GM10248 (cell line): ENCODE measurements around the gene HOXB5.

Source experiments
- CTCF ChIA-PET: fragments of 300-600 bp; sonication (Branson Sonifier 250); formaldehyde crosslinking; extraction: SDS; loops from one replicate; lab custom pipeline; 2021; ENCODE audit warnings: antibody characterized with exemption; lab: Yijun Ruan, JAX
- POLR2A ChIA-PET: fragments of 350-650 bp; sonication (Branson Sonifier 250); formaldehyde crosslinking; extraction: SDS; loops from one replicate; lab custom pipeline; 2020; ENCODE audit warnings: antibody characterized with exemption; lab: Yijun Ruan, JAX
- DNase-seq: peaks from one replicate; pipeline ENCODE4 v3.0.0; 2012; ENCODE audit errors: extremely low spot score
- TF ChIP-seq, protein P1 (sequence below): IDR thresholded peaks from 2 replicates; pipeline ENCODE4 v1.5.1; 2012; ENCODE audit warnings: mild to moderate bottlenecking, low read depth; ENCODE audit errors: extremely low read depth, missing control alignments, control extremely low read depth

HOXB5 gene

DNA sequence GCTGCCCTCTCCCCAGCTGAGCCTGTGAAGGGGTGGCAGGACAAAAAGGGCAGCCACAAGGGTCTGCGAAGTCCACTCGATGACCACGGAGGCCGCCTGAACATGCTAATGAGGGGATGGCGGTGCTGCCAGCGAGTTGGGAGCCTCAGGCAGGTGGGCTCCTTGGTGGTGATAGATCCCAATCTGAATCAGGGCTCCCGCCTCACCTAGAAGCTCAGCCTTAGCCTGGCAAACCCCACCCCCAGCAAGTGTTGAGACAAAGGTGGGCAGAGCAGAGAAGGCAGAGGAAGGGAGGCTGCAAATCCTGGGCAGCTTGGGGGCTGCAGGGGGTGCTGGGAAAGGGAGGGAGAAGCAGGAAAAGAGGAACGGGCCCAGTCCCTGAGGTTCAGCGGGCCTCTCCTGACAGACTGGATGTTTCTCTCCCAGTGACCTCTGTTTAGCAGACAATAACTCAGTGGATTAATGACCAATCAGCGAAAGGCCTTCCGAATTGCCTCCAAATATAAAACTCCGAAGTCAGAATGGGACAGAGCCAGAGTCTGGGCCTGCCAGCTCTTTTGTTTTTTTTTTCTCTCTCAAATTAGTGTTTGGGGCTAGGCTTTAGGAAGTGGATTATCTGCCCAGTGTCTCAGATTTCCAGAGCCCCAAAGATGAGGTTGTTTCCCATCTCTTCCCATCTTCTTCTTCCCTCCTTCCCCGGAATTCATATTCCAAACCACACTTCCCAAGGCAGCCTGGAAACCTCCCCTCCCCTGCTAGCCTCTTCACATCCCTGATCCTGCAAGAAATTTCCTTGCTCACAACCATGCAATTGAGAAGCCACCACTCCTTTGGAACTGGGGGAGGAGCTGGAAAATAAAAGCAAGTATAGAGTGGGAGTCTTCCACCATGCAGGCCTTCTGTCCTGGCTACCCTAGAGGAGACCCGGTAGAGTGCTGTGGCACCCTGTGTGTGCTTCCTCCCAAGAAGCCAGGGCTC, 33.5 kb downstream of the HOXB5 start:
- CTCF ChIA-PET: interaction anchor here (1.1 kb wide), 1 partner anchor 303 kb away, joined by 3 read pairs; no protein-coding TSS in a partner anchor
- TF ChIP-seq, protein P1, sequence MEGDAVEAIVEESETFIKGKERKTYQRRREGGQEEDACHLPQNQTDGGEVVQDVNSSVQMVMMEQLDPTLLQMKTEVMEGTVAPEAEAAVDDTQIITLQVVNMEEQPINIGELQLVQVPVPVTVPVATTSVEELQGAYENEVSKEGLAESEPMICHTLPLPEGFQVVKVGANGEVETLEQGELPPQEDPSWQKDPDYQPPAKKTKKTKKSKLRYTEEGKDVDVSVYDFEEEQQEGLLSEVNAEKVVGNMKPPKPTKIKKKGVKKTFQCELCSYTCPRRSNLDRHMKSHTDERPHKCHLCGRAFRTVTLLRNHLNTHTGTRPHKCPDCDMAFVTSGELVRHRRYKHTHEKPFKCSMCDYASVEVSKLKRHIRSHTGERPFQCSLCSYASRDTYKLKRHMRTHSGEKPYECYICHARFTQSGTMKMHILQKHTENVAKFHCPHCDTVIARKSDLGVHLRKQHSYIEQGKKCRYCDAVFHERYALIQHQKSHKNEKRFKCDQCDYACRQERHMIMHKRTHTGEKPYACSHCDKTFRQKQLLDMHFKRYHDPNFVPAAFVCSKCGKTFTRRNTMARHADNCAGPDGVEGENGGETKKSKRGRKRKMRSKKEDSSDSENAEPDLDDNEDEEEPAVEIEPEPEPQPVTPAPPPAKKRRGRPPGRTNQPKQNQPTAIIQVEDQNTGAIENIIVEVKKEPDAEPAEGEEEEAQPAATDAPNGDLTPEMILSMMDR: no peak
- no peak for DNase-seq
- POLR2A ChIA-PET: no interaction called here

GRCh38 chr17:48559122-48559839, 34.3 kb downstream of the HOXB5 start:
- CTCF ChIA-PET: interaction anchor here (1.1 kb wide), 1 partner anchor 302 kb away, joined by 3 read pairs; no protein-coding TSS in a partner anchor
- no peak for DNase-seq
- TF ChIP-seq, protein P1: no peak
- POLR2A ChIA-PET: no interaction called here

DNA sequence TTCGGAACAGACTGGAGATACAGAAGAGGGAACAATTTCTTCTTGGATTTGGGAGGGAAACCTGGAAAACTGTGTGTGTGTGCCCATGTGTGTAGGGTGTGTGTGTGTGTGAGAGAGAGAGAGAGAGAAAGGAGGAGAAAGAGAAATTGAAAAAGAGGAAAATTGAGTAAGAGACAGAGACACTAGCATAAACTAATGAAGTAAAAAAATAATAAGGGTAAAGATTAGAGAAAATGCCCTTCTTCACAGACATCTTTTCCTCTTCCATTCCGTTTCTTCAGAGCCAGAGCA, 34.8 kb downstream of the HOXB5 start:
- TF ChIP-seq, protein P1: no peak
- CTCF ChIA-PET: no interaction called here

GRCh38 chr17:48558057-48558830, 35.3 kb downstream of the HOXB5 start:
- DNase-seq: no peak
- ChIA-PET CTCF (interaction anchor here (1.4 kb wide), 1 partner anchor 8 kb away, joined by 3 read pairs; no protein-coding TSS in a partner anchor), POLR2A (no interaction called here)
- TF ChIP-seq, protein P1: no peak

More for the DNA sequence above, 34.8 kb downstream of the HOXB5 start:
- POLR2A ChIA-PET: no interaction called here
- no peak for DNase-seq

DNA sequence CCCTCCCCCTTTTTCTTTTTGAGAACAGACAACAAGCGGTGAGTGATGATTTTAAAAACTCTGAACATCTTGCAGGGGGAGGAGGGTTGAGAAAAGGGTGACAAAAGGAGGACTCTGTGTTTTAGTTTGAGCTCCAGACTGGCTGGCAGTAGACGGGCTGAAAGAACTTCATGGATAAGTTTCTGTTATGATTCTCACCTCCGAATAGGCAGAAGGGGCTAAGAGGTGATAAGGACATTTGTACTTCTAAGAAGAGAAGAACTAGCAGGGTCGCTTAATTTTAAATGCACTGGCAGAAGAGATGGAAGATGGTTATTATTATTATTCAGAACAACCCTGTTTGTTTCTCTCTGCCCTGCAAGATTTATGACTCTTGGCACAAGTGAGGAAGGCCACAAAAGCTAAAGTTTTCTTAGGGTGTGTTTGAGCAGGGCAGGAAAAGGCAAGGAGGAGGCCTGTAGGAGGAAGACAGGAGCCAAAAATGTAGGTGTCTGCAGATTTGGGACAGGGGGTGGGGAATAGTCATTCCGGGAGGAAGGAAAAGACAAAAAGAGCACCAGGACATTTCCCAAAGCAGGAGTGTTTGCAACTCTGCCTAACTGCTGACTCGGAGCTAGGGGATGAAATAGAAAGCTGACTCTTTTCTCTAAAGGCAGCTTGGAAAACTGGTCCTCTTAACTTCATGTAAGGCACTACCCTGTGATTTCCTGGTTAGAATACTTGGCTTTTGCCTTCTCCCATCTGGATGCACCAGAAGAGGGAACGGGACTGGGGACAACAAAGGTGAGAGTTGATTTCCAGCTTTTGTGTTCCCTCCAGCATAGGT, 36.8 kb downstream of the HOXB5 start:
- TF ChIP-seq, protein P1: no peak
- CTCF ChIA-PET: interaction anchor here (0.7 to 1.4 kb wide), 5 partner anchors 10 to 248 kb away, joined by 3 read pairs; partner anchors contain the start of gene HOXB1
- POLR2A ChIA-PET: no interaction called here
- DNase-seq: no peak
